Sigmoid colon (tissue), 7 donors: ENCODE measurements around the gene DBN1. TPM values are rescaled to one million over a fixed set of nuclear protein-coding genes. Genes with fewer than 3 reads are reported as not detected.
"Not testable (repeated sequence)": the region's sequence is repeated elsewhere in the genome, so short reads cannot be mapped to it uniquely, and the experiment has no call there.

ENCODE experiments used
- DNase-seq: peaks from one replicate; pipeline ENCODE4 v3.0.0-alpha.2; 2019
- H3K27ac ChIP-seq, 4 donors: fragments of 200-600 bp; sonication (generic); one replicate each; pipeline ENCODE4 v1.5.1; 2016 to 2019; ENCODE audit warnings: mild to moderate bottlenecking in 1 of 4
- H3K27me3 ChIP-seq, 3 donors: fragments of 200-600 bp; sonication (generic); one replicate each; pipeline ENCODE4 v1.5.1; 2019; ENCODE audit warnings: mild to moderate bottlenecking in 1 of 3
- H3K36me3 ChIP-seq, 4 donors: fragments of 200-600 bp; sonication (generic); one replicate each; pipeline ENCODE4 v1.5.1; 2016 to 2019
- H3K4me1 ChIP-seq, 4 donors: fragments of 200-600 bp; sonication (generic); one replicate each; pipeline ENCODE4 v1.5.1; 2017 to 2019
- H3K4me3 ChIP-seq, 4 donors: fragments of 200-600 bp; sonication (generic); one replicate each; pipeline ENCODE4 v1.5.1; 2017 to 2019; ENCODE audit warnings: mild to moderate bottlenecking in 2 of 4, moderate library complexity in 1 of 4
- H3K9me3 ChIP-seq, 4 donors: fragments of 200-600 bp in 3 of 4; sonication (generic) in 3 of 4; one replicate each; pipeline versions ENCODE4 v1.5.1 to v1.6.1; 2013 to 2019
- EP300 ChIP-seq, 4 donors: sonication (generic); formaldehyde crosslinking; IDR thresholded peaks; one replicate each; pipeline ENCODE4 v1.6.1; 2017; ENCODE audit warnings: antibody characterized with exemption in 4 of 4
- POLR2A ChIP-seq, 2 donors: fragments of 450-650 bp; IDR thresholded peaks; one replicate each; pipeline ENCODE4 v1.6.1; 2016; ENCODE audit warnings: antibody characterized with exemption in 2 of 2, mild to moderate bottlenecking in 2 of 2, moderate library complexity in 2 of 2
- POLR2AphosphoS5 ChIP-seq, 4 donors: sonication (generic); formaldehyde crosslinking; IDR thresholded peaks; one replicate each; pipeline ENCODE4 v1.6.1; 2017; ENCODE audit warnings: antibody characterized with exemption in 4 of 4
- WGBS, 2 donors: extraction: QIAGEN DNeasy Blood & Tissue Kit; methylation state at CpG; one replicate each; pipeline ENCODE4 v1.1.7; 2013; 5-methylcytosine and 5-hydroxymethylcytosine counted together
- intact Hi-C: fragments of 100-400 bp; cut with DNase I; formaldehyde crosslinking; loops from one replicate; pipeline ENCODE4 v1.15.1; 2023
- polyA plus RNA-seq, 3 donors: library from polyadenylated mRNA; stranded (reverse); fragments of 200-250 nt; gene quantifications; one replicate each; pipeline ENCODE4 v1.2.3, GENCODE V29; 2013
- total RNA-seq, 4 donors: library from RNA; depleted of rRNA; stranded (reverse); fragments of >200 nt; gene quantifications; one replicate each; pipeline ENCODE4 v1.1.0, GENCODE V29; 2016
- TF ChIP-seq, protein P1 (sequence below), 4 experiments: fragments of 450-650 bp in 3 of 4; fragments of 200-600 bp in 1 of 4; IDR thresholded peaks; one replicate each; pipeline ENCODE4 v1.5.1; 2016 to 2019; ENCODE audit warnings: antibody characterized with exemption in 4 of 4, mild to moderate bottlenecking in 3 of 4, moderate library complexity in 2 of 4
- donor health status: healthy with polysubstance abuse.
- donor health status: Bipolar disorder and iron deficiency.
- donor health status: healthy.

The DBN1 gene
- total and polyA plus RNA-seq, 7 donors: 6.0 to 100.0 (median 54.8) TPM

DNA sequence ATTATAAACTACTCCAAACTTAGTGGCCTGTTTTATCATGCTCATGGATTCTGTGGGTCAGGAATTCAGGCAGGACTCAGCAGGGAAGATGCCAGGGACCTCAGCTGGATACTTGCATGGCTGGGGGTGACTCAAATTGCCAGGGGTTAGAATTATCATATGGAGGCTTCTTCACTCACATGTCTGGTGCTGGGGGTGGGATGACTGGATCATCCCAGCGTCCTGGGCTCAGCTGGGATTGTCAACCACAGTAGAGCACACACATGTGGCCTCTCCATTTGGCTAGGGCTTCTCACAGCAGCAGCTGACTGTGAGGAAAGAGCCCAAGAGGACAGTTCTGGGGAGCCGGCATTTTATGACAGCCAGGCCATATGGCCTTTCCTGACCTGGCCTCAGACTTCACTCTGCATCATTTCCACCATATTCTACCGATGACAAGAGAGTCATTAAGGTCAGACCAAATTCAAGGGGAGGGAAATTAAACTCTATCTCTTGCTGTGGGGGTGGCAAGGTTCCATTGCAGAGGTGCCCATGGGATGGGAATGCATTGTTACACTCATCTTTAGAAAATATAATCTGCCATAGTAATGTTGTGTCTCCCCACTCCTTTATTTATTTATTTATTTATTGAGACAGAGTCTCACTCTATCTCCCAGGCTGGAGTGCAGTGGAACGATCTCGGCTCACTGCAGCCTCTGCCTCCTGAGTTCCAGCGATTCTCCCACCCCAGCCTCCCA lies 52.2 kb downstream of the DBN1 start:
- Histone ChIP-seq H3K27me3 (no peaks in the 10 kb centered on the region), H3K9me3 (no peaks in the 10 kb centered on the region), H3K27ac (no peak overlapping the region), H3K4me3 (no peak overlapping the region), H3K36me3 (no peaks in the 10 kb centered on the region), H3K4me1 (peaks cover 0 to 14% (median 8%) of the 10 kb centered on the region in 4 donors)
- no peak for TF ChIP-seq POLR2AphosphoS5 (IDR thresholded peaks at IDR 0.05)
- no peak for TF ChIP-seq POLR2A (IDR thresholded peaks at IDR 0.05)
- TF ChIP-seq EP300 (IDR thresholded peaks at IDR 0.05): no peak
- TF ChIP-seq, protein P1, sequence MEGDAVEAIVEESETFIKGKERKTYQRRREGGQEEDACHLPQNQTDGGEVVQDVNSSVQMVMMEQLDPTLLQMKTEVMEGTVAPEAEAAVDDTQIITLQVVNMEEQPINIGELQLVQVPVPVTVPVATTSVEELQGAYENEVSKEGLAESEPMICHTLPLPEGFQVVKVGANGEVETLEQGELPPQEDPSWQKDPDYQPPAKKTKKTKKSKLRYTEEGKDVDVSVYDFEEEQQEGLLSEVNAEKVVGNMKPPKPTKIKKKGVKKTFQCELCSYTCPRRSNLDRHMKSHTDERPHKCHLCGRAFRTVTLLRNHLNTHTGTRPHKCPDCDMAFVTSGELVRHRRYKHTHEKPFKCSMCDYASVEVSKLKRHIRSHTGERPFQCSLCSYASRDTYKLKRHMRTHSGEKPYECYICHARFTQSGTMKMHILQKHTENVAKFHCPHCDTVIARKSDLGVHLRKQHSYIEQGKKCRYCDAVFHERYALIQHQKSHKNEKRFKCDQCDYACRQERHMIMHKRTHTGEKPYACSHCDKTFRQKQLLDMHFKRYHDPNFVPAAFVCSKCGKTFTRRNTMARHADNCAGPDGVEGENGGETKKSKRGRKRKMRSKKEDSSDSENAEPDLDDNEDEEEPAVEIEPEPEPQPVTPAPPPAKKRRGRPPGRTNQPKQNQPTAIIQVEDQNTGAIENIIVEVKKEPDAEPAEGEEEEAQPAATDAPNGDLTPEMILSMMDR (IDR thresholded peaks at IDR 0.05): no peak
- DNase-seq: no peak
- WGBS, 2 donors: 84 to 91% methylated on average over 6 of the region's 6 CpGs
- intact Hi-C loops: no loop called here

DNA sequence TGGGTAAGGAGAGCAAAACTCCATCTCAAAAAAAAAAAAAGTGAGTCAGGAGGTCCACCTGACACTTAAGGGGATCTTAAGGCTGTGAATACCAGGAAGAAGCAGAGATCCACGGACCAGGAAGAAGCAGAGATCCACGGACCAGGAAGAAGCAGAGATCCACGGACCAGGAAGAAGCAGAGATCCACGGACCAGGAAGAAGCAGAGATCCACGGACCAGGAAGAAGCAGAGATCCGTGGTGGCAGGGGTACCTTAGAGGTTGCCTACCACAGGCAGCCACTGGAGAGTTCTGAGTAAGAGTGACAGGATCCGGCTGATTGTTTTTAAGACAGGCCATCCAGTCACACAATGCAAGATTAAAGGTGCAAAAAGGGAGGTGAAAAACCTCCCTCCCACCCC lies 53.0 kb downstream of the DBN1 start:
- H3K27ac ChIP-seq, intact Hi-C loops, H3K9me3 ChIP-seq, H3K36me3 ChIP-seq, H3K4me3 ChIP-seq, H3K4me1 ChIP-seq, DNase-seq, H3K27me3 ChIP-seq: not testable (repeated sequence)
- WGBS, 2 donors: 29 to 73% methylated on average over 7 of the region's 7 CpGs

DNA sequence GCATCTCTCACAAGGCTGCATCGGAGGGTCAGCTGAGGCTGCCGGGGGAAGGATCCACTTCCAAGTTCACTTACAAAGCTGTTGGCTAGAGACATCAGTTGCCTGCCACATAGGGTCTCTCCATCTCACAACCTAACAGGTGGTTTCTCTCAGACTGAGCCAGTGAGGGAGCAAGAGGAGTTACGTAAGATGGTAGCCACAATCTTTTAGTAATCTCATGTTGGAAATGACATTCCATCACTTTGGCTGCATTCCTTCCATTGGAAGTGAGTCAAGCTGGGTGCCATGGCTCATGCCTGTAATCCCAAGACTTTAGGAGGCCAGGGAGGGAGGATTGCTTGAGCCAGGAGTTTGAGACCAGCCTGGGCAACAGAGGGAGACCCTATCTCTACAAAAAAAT lies 54.4 kb downstream of the DBN1 start:
- H3K36me3 ChIP-seq: no peaks in the 10 kb centered on the region
- intact Hi-C loops: no loop called here
- WGBS, 2 donors: 86 to 93% methylated on average over 3 of the region's 3 CpGs
- H3K4me3 ChIP-seq: no peak overlapping the region
- TF ChIP-seq POLR2A (IDR thresholded peaks at IDR 0.05): no peak
- DNase-seq: no peak
- no peak overlapping the region for H3K27ac ChIP-seq
- H3K4me1 ChIP-seq: peaks cover 0 to 6% (median 0%) of the 10 kb centered on the region in 4 donors
- no peaks in the 10 kb centered on the region for H3K9me3 ChIP-seq
- no peaks in the 10 kb centered on the region for H3K27me3 ChIP-seq

DNA sequence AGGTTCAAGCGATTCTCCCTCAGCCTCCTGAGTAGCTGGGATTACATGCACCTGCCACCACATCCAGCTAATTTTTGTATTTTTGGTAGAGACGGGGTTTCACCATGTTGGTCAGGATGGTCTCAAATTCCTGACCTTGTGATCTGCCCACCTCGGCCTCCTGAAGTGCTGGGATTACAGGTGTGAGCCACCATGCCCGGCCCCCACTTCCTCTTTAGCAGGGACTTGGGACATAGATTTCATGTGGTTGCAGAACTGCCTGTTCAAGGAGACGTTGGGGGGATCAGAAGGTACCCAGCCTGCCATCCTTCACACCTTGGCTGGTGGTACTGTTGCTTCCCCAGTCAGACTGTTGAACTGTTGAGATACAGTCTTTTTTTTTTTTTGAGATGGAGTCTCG lies 56.4 kb downstream of the DBN1 start:
- intact Hi-C loops, H3K36me3 ChIP-seq, H3K4me3 ChIP-seq, H3K27me3 ChIP-seq, H3K27ac ChIP-seq, H3K9me3 ChIP-seq, H3K4me1 ChIP-seq, DNase-seq: not testable (repeated sequence)
- 85 to 92% methylated on average over 6 of the region's 6 CpGs for WGBS, 2 donors

DNA sequence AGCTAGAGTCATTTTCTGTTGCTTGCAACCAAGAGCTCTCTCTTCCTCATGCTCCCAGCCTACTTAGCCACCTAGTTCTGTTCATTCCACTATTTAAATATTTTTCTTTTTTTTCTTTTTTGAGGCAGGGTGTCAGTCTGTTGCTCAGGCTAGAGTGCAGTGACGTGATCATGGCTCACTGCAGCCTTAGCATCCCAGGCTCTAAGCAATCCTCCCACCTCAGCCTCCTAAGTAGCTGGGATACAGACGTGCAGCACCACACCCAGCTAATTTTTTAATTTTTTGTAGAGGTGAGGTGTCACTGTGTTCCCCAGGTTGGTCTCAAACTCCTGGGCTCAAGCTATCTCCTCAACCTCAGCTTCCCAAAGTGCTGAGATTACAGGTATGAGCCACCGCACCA lies 59.0 kb downstream of the DBN1 start:
- intact Hi-C loops: no loop called here

DNA sequence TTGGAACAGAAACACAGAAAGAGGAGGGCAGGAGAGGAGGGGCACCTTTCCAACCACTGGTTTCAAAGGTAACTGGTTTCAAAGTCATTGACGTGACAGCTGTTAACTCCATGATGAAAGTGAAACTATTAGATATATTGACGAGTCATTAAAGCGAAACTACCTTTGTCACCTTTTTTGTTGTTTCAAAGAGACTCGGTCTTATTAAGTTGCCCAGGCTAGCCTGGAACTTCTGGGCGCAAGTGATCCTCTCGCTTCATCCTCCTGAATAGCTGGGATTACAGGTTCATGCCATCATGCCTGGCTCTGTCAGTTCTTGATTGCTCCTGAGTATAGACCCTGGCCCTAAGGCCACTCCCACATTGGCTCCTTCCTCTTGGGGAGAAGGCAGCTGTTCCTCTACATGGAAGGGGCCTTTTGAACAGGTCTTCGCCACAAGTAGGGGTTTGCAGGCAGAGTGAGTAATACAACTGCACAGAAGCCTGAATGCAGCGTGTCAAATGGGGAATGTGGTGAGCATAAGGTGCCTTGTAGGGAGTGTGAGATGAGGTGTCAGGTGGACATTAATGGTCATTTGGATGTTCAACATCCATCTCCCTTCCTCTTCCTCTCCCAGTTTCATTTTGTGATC lies 60.7 kb downstream of the DBN1 start:
- TF ChIP-seq EP300 (IDR thresholded peaks at IDR 0.05) (no peak), POLR2AphosphoS5 (IDR thresholded peaks at IDR 0.05) (no peak)
- 66 to 72% methylated on average over 8 of the region's 8 CpGs for WGBS, 2 donors
- no peak overlapping the region for H3K4me3 ChIP-seq
- H3K27me3 ChIP-seq: no peaks in the 10 kb centered on the region
- H3K27ac ChIP-seq: no peak overlapping the region
- no peak for DNase-seq
- H3K36me3 ChIP-seq: no peaks in the 10 kb centered on the region
- intact Hi-C loops: no loop called here
- H3K4me1 ChIP-seq: peaks cover 0 to 6% (median 0%) of the 10 kb centered on the region in 4 donors
- no peaks in the 10 kb centered on the region for H3K9me3 ChIP-seq

More for the DNA sequence above, 59.0 kb downstream of the DBN1 start:
- Histone ChIP-seq H3K4me1 (peaks cover 0 to 6% (median 0%) of the 10 kb centered on the region in 4 donors), H3K36me3 (no peaks in the 10 kb centered on the region), H3K9me3 (no peaks in the 10 kb centered on the region), H3K4me3 (no peak overlapping the region), H3K27ac (no peak overlapping the region), H3K27me3 (no peaks in the 10 kb centered on the region)
- 78 to 90% methylated on average over 3 of the region's 3 CpGs for WGBS, 2 donors
- TF ChIP-seq POLR2A (IDR thresholded peaks at IDR 0.05): no peak
- no peak for DNase-seq

DNA sequence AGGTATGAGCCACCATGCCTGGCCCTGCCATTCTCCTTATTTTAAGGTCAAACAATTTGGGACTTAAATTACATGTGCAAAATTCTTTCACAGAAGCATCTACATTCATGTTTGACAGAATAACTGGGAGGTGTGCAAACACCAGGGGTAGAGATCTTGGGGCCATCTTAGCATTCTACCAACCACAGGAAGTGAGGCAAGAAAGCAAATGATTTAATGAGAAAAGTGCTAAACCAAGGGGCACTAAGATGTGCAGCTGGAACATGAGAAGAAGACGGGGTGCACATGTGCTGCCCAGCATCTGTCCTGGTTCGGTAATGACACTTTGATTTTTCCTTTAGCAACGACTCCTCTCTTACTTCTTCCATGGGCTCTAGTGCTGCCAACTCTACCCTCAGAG lies 62.9 kb downstream of the DBN1 start:
- no peaks in the 10 kb centered on the region for H3K9me3 ChIP-seq
- no peak overlapping the region for H3K27ac ChIP-seq
- TF ChIP-seq EP300 (IDR thresholded peaks at IDR 0.05) (no peak), POLR2AphosphoS5 (IDR thresholded peaks at IDR 0.05) (no peak), POLR2A (IDR thresholded peaks at IDR 0.05) (no peak)
- TF ChIP-seq, protein P1 (IDR thresholded peaks at IDR 0.05): no peak
- no peaks in the 10 kb centered on the region for H3K36me3 ChIP-seq
- intact Hi-C loops: no loop called here
- WGBS, 2 donors: 75 to 92% methylated on average over 3 of the region's 3 CpGs
- H3K4me3 ChIP-seq: no peak overlapping the region
- DNase-seq: no peak
- peaks cover 0 to 4% (median 0%) of the 10 kb centered on the region in 3 donors for H3K27me3 ChIP-seq
- no peaks in the 10 kb centered on the region for H3K4me1 ChIP-seq
